GM19452 (cell line): Measurements from ENCODE around the gene PROK1.

ENCODE experiments used
- ATAC-seq: cut with Tn5 transposase; IDR thresholded peaks from one replicate; pipeline ENCODE4 v1.9.1; 2021; ENCODE audit not compliant: unreplicated experiment

The PROK1 gene

DNA sequence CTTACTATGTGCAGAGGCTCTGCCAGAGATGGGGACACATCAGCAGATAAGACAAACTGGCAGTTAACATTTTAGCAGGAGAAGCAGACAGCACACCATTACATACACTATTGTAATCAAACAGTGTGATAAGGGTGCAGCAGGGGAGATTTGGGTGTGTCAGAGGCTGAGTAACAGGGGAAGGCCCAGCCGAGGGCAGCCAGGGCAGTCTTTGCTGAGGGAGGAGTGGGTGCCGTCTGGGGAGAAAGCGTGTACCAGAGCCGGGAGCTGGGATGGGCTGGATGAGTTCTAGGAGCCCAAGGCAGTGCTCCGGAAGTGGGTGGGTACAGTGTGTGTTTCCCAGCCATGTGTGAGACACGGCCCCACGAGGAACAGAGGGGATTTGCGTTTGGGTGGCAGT, 36.8 kb downstream of the PROK1 start:
- ATAC-seq: no peak

GRCh38 chr1:110488161-110488560, 37.2 kb downstream of the PROK1 start:
- no peak for ATAC-seq

DNA sequence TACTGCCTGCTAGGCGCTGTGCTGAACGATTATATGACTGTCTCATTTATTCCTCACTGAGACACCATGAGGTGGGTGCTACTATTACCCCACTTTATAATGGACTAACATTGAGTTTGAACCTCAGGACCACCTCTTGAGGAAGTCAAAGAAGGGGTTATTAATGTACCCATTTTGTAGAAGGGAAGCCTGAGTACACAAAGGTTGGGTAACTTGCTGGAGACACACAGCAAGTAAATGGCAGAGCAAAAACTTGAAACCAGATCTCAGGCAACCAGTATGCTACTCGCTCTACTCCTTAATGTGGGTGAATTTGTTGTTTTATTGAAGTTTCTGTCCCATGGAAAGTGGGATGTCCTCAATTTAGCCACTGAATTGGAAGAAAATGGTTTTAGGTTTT, 37.9 kb downstream of the PROK1 start:
- ATAC-seq: no peak

DNA sequence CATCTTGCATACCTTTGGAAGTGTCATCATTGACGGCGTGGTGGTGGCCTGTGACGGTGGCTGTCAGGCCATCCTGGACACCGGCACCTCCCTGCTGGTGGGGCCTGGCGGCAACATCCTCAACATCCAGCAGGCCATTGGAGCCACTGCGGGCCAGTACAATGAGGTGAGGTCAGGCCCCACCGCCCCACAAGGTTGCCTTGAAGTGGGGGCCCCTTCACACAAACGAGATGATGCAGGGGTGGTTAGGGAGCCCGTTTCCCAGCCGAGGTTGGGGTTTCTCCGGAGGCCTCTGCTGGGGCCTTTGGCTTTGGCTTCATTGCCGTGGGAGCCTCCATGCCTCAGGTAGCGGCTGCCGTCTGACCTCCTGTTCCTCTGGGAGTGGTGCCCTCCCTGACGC, 38.5 kb downstream of the PROK1 start:
- ATAC-seq: no peak

GRCh38 chr1:110489973-110490542, 39.1 kb downstream of the PROK1 start:
- no peak for ATAC-seq

DNA sequence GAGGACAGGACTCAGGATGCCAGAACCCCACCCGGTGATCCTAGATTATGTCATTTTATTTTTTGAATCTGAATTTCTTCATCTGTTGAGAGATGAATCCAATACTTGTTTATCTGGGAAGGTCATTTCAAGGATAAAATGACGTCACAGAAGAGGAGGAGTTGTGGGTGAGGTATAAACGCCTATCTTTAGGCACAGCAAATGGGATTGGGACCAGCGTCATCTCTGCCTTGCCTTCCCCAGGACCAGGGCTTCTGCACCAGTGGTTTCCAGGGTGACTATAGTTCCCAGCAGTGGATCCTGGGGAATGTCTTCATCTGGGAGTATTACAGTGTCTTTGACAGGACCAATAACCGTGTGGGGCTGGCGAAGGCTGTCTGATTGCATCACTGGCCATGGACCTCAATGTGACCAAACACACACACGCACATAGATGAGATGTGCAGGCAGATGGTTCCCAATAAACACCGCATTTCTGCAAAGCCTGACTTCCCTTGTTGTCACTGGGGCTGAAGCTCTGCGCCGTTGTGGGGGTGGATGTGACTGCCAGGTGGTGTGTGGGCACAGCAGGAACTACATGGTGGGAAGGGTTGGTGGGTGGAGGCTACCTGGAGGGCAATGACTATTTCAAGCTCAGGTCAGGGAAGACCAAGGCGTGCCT, 40.0 kb downstream of the PROK1 start:
- no peak for ATAC-seq

DNA sequence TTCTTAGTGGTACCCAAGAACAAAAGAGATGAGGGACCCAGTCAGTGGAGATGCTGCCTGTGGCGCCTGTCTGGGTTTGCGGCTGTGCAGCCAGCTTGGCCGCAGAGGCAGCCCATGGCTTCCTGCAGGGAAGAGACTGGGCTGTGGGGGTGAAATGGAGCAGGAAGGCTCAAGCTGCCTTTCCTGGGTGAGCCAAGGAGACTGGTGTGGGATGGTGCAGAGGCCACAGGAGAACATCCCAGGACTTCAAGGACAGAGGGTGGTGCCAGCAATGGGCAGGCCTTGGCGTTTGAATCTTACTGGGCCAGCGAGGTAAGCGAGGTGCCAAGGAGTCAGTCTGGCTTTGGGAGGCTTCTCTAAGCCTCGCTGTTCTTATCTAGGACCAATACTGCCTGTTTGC, 41.6 kb downstream of the PROK1 start:
- ATAC-seq: no peak

DNA sequence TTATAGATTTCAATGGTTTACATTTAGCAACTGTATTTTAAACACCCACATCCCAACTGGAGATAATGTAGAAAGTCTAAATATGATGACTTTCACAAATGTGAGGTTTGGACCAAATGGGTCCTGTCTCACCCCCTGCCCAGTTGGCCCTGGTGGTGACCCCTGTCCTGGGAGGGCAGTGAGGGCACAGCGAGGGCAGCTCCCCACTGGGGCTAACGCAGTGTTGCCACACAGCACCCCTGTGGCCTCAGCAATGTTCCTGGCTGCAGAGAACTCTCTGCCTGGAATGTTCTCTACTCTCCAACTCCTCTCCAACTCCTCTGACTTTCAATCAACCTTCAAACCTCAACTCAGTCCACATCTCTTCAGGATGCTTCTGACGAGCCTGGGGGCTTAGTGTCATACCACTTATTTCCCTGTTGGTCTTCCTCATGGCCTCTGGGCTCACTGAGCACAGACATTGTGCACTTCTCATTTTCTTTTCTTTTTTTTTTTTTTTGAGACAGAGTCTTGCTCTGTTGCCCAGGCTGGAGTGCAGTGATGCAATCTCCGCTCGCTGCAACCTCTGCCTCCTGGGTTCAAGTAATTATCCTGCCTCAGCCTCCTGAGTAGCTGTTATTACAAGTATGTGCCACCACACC, 42.2 kb downstream of the PROK1 start:
- no peak for ATAC-seq

- ATAC-seq: no peak
These were observed 43.1 kb downstream of the PROK1 start for GRCh38 chr1:110494036-110494435.

- ATAC-seq: no peak
These were observed 43.8 kb downstream of the PROK1 start for GRCh38 chr1:110494522-110495406.

DNA sequence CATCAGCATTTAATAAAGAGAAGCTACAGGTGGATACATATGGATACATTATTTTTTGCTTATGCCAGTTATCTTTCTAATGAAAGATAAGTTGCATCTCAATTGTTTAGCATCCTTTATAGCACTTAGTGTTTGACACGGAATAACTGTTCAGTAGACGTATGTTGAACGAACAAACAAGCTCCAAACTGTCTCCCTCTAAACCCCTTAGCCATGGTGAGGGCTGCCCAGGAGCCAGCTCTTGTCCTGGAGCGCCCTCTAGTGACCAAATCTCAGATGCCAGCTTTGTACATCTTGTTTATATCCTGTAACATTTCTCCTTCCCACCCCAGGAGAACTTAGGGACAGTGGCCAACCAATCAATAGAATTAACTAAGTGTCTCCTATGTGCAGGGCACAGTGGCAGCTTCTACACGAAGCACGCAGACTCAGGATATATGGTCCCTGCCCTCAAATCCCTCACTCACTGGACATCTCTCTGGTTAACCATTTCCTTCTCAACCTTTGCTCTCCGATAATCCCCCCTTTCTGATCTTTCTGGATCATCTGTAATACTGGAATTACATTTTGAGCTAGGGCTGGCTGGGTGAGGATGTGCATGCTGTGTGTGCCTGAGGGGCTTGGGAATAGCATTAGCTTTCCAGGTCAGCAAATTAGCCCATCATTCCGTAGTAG, 45.1 kb downstream of the PROK1 start:
- ATAC-seq: peak; percentile 58

DNA sequence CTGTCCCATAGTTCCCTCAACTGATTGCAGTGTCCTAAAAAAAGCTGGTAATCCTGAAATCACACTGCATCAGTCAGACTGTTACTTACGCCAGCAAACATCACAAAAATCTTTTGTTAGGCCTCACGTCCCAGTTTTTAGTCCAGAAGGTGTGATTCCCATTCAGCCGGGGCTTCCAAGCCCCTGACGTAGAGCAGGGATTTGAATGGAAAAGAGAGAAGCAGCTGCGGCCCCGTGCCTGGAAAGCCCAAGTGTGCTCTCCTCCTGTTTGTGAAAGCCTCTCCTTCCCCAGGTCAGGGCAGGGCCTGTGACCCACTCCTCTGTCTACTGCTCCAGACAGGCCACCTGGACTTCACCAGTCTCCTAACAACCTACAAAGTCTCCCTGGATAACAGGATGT, 47.3 kb downstream of the PROK1 start:
- no peak for ATAC-seq

- ATAC-seq: no peak
These were observed 50.7 kb downstream of the PROK1 start for GRCh38 chr1:110501488-110502132.

DNA sequence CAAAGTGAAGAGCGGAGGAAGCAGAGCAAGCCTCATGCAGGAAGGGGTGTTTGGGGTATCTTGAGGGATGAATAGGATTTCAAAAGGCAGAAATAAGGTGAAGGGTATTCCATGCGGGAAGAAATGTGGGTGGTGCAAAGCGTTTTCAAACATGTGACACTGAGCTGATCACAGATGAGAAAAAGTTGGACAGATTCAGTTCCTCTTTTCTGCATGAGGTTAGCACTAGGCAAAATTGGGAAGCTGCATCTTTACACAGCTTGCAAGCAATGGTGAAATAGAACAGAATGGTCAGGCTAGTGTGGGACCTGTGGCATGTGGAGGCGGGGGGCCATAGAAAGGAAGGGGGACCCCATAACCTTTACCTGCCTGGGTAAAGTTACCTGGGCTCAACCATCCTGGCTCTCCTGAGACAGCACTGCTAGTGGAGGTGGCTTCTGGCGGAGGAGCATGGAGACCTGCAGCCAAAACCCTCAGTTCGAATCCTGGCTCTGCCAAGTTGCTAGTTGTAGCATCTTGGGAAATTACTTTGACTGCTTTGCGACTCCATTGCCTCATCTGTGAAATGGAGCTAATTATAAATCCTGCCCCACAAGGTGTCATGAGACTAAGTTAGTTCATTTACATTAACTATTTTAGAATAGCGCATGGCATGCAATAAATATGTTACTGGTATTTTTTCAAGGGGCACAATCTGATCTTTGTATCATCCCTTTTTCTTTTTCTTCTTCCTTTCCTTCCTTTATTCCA, 51.6 kb downstream of the PROK1 start:
- no peak for ATAC-seq

GRCh38 chr1:110503471-110503870, 52.5 kb downstream of the PROK1 start:
- ATAC-seq: no peak

GRCh38 chr1:110504226-110504625, 53.3 kb downstream of the PROK1 start:
- no peak for ATAC-seq

GRCh38 chr1:110505596-110505995, 54.6 kb downstream of the PROK1 start:
- ATAC-seq: no peak

DNA sequence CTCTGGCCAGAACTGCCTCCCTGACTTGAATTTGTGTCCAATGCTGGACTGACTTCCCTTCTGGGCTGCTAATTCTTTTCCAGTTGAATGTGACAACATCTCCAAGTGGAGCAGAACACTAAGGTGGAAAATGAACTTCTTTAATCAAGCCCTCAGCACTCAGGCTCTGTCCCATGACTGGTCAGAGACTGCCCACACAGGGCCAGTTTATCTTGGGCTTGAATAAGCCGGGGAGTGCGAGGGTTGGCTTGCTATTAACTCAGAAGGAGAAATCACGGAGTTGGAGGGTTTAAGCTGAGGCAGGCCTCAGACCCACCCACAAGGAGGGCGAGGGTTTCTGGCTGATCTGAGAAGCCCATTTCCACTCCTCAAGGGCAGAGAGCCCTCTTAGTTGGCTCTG, 55.6 kb downstream of the PROK1 start:
- no peak for ATAC-seq
